Measurements from ENCODE around the gene MAN1B1.

MAN1B1 gene

GRCh38 chr9:137107312-137107921 lies 20.6 kb downstream of the MAN1B1 start (continued):
- TF ChIP-seq TSHZ2 (CRISPR knock-in tag; IDR thresholded peaks at IDR 0.05) (no peak), RARB (CRISPR knock-in tag; IDR thresholded peaks at IDR 0.05) (no peak)

GRCh38 chr9:137107982-137108381 lies 21.2 kb downstream of the MAN1B1 start:
- ATAC-seq, result no peak
- no peak for TF ChIP-seq PPARA (CRISPR knock-in tag; IDR thresholded peaks at IDR 0.05; ENCODE audit: borderline replicate concordance)
- no peak for TF ChIP-seq OSR1 (CRISPR knock-in tag; IDR thresholded peaks at IDR 0.05)
- TF ChIP-seq ZNF70 (CRISPR knock-in tag; IDR thresholded peaks at IDR 0.05), result no peak
- TF ChIP-seq TCF4 (CRISPR knock-in tag; IDR thresholded peaks at IDR 0.05; ENCODE audit: borderline replicate concordance), result no peak
- no peak for TF ChIP-seq PATZ1 (CRISPR knock-in tag; IDR thresholded peaks at IDR 0.05; ENCODE audit: borderline replicate concordance)
- TF ChIP-seq TOX (CRISPR knock-in tag; IDR thresholded peaks at IDR 0.05; ENCODE audit: borderline replicate concordance), result no peak
- no peak for TF ChIP-seq BACH2 (CRISPR knock-in tag; IDR thresholded peaks at IDR 0.05; ENCODE audit: borderline replicate concordance)
- TF ChIP-seq ZC3H10 (CRISPR knock-in tag; IDR thresholded peaks at IDR 0.05), result no peak
- TF ChIP-seq GLIS3 (CRISPR knock-in tag; IDR thresholded peaks at IDR 0.05), result no peak
- TF ChIP-seq POU6F1 (CRISPR knock-in tag; IDR thresholded peaks at IDR 0.05; ENCODE audit: borderline replicate concordance, low read depth), result no peak
- no peak for TF ChIP-seq CSRNP3 (CRISPR knock-in tag; IDR thresholded peaks at IDR 0.05)
- no peak for TF ChIP-seq ZNF565 (CRISPR knock-in tag; conservative IDR thresholded peaks at IDR 0.05; ENCODE audit: low read depth)

- TF ChIP-seq RARB (CRISPR knock-in tag; IDR thresholded peaks at IDR 0.05) (no peak), OSR1 (CRISPR knock-in tag; IDR thresholded peaks at IDR 0.05) (no peak), PATZ1 (CRISPR knock-in tag; IDR thresholded peaks at IDR 0.05; ENCODE audit: borderline replicate concordance) (no peak), ZNF8 (CRISPR knock-in tag; IDR thresholded peaks at IDR 0.05) (no peak), ESRRG (CRISPR knock-in tag; IDR thresholded peaks at IDR 0.05) (no peak), CREB5 (CRISPR knock-in tag; IDR thresholded peaks at IDR 0.05; ENCODE audit: low read depth) (no peak), BACH2 (CRISPR knock-in tag; IDR thresholded peaks at IDR 0.05; ENCODE audit: borderline replicate concordance) (no peak), SNAI2 (CRISPR knock-in tag; IDR thresholded peaks at IDR 0.05) (no peak), TOX (CRISPR knock-in tag; IDR thresholded peaks at IDR 0.05; ENCODE audit: borderline replicate concordance) (no peak), POU6F1 (CRISPR knock-in tag; IDR thresholded peaks at IDR 0.05; ENCODE audit: borderline replicate concordance, low read depth) (no peak)
- ATAC-seq, result no peak
Measured at GRCh38 chr9:137108608-137109249, 21.9 kb downstream of the MAN1B1 start.
